GM20431 (cell line): ENCODE data around the gene DLK2.

Experiments used
- in situ Hi-C: fragments of 300-500 bp; cut with MseI, MboI; formaldehyde crosslinking; loops from one replicate; pipeline ENCODE4 v1.15.0; 2020; ENCODE audit warnings: low sequenced_read_pairs; ENCODE audit not compliant: unreplicated experiment

The DLK2 gene

DNA sequence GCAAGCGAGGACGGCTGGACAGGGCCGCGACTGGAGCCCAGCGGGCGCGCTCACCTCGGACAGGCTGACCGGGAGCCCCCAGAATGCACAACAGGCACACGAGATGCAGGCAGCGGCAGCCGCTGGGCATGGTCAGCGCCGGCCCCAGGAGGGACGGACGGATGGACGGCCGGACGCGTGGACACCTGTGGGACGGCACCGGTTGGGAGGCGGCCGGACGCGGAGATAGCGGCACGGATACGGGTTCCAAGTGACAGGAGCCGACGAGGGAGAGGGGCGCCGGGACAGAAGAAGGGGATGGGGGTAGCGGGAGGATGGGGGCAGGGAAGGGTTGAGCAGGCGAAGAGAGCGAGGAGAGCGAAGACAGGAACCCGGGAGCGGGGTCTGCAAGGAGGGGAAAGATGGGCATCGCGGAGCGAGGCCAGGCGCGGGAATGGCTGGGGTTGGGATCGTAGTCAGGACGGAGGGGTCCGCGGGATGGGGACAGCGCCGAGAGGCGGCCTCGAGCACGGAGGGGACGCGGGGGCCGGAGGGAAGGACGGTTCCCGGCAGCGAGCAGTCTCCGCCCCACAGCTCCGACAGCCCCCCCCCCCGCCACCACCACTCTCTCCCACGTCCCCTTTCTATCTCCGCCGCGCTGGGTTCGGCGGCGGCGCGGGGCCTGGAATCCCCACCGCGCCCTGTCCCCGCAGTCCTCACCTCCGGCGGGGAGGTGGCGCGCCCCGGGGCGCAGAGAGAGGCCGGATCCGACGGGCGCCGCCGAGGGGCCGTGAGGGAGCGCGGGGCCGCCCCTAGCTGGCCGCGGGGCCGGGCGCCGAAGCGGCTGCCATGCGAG is 435 bp downstream of the DLK2 start:
- in situ Hi-C loops, result no loop called here

DNA sequence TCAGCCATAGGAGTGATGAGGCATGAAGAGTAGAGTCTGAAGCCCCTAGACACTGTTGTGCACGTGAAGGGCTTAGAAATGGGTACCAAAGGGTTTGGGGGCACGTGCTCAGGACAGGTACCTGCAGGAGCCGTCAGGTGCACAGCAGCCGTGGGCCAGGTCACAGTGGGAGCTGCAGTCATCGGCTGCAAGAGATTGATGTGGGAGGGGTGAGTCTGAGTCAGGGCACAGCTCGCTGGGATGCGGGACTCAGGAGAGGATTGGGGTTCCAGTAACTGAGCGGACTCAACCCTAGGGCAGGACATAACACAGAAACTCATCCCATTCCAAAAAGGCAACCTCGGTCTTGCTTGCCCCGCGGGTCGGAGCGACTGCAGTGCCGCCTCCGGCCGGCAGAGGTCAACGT is 1.1 kb downstream of the DLK2 start:
- in situ Hi-C loops, result no loop called here

DNA sequence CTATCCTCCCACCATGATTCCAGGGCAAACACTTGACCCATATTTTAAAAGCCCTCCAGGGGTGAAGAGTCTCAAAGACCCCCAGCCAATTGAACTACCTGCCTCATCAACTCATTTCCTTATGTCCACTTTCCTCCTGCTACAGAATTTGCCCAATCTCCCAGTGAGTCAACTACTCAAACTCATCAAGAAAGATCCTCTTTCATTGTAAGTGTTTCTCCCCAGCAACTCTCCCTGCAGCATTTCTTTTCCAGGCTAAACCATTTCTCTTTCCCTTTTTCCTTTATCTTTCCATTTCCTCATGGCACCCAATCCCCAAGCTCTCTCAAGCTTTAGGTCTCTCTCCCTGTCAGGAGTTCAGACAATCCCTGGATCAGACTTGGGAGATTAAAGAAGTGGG is 1.5 kb downstream of the DLK2 start:
- in situ Hi-C loops, result no loop called here

DNA sequence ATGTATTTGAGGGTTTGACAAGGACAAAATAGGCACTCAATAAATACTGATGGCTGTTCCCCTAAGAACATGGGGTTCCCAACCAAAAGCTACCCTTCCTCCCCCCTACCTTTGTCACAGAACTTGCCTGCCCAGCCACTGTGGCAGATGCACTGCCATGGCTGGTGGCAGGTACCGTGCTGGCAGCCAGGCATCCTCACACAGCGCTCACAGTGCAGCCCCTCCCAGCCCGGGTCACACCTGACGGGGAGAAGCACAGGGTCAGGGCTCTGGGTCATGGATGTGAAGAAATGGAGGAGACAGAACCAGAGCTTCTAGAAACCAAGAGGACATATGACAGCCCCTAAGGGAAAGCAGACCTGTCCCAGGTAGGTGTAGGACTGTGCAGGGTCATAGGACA is 2.5 kb downstream of the DLK2 start:
- in situ Hi-C loops, result no loop called here

DNA sequence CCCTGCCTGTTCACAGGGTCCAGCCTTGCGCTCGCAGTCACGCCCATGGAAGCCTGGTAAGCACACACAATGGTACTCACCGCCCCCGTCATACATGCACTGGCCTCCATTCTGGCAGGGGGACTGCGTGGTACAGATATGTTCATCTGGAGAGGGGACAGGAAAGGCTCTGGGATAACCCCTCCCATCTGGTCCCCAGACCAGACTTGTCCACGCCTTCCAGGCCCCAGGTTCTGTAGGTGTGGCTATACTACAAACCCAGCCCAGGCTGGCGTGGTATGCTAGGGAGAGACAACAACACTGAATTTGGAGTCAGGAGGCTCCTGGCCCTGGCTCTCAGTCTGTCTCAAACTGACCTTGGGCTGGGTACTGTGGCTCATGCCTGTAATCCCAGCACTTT is 3.4 kb downstream of the DLK2 start:
- in situ Hi-C loops, result no loop called here

DNA sequence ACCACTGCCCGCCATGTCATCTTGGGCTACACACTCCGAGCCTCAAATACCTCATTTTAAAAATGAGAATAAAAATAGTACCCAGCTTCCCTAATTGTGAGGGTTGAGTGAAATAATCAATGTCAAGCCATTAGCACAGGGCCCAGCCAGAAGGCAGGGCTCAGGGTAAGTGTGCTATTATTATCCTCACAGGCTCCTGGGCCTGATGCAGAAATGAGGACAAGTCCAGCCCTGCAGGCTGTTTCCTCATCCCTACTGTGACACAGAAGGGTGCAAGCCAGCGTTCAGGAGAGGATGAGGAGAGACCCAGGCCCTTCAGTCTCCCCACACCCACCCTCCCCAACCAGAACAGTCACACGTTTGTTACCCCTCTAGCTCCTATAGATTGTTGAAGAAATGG is 4.0 kb downstream of the DLK2 start:
- in situ Hi-C loops, result no loop called here

DNA sequence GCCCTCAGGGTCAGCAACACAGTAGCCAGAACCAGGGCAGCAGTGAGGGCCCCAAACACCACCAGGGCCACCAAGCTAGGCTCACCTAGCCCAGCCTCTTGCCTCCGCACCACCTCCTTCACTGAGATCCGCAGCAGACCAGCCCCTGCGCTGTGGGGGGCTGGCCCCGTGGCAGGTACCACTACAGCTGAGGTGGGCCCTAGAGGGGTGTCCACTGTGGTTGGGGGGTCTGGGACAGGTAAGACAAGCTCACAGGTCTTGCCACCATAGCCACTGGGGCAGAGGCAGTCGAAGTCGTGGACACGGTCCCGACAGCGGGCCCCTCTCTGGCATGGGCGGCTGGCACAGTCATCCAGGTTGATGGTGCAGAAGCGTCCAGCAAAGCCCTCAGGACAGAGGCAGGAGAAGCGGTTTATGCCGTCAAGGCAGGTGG is 4.6 kb downstream of the DLK2 start:
- in situ Hi-C loops, result no loop called here

DNA sequence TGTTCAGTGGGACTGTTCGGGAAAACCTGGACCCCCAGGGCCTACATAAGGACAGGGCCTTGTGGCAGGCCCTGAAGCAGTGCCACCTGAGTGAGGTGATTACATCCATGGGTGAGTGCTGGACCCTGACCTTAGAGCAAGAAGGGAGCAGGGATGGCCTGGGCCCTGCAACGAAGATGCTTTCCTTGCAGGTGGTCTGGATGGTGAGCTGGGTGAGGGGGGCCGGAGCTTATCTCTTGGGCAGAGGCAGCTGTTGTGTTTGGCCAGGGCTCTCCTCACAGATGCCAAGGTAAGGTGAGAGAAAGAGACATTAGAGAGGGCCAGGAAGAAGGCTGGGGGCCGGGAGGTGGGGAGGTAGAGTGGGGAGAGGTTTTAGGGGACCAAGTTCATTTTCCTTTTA is 6.4 kb downstream of the DLK2 start:
- in situ Hi-C loops, result no loop called here

DNA sequence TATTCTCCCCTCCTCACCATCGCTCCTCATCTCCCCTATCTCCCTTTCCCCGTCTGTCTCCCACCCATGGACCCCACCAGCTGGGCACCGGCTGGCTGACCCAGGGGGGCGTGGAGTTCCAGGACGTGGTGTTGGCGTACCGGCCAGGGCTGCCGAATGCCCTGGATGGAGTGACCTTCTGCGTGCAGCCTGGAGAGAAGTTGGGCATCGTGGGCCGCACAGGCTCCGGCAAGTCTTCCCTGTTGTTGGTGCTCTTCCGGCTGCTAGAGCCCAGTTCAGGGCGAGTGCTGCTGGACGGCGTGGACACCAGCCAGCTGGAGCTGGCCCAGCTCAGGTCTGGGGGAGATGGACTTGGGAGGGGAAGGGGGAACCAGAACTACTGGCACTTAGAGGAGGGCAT is 7.7 kb downstream of the DLK2 start:
- in situ Hi-C loops, result no loop called here

DNA sequence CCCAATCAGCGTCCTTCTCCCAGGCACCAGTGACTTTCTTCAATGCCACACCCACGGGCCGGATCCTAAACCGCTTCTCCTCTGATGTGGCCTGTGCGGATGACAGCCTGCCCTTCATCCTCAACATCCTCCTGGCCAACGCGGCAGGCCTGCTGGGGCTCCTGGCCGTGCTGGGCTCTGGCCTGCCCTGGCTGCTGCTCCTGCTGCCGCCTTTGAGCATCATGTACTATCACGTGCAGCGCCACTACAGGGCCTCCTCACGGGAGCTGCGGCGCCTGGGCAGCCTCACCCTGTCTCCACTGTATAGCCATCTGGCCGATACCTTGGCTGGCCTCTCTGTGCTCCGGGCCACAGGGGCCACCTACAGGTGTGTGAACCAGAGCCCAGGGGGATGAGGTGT is 9.8 kb downstream of the DLK2 start:
- in situ Hi-C loops, result no loop called here

DNA sequence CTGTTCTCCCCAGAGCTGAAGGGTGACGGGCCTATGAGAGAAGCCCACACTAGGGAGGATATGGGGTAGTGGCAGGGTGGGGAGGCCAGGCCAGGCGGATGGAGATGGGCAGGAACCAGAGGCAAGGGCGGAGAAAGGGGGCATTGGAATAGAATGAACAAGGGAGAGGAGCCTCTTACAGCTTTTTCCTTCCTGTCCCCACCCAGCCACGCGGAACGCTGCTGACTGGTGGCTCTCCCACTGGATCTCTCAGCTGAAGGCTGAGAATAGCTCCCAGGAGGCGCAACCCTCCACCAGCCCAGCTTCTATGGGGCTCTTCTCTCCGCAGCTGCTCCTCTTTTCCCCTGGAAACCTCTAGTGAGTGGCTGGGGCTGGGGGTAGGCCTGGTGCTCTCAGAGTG is 10.8 kb downstream of the DLK2 start:
- in situ Hi-C loops, result no loop called here

DNA sequence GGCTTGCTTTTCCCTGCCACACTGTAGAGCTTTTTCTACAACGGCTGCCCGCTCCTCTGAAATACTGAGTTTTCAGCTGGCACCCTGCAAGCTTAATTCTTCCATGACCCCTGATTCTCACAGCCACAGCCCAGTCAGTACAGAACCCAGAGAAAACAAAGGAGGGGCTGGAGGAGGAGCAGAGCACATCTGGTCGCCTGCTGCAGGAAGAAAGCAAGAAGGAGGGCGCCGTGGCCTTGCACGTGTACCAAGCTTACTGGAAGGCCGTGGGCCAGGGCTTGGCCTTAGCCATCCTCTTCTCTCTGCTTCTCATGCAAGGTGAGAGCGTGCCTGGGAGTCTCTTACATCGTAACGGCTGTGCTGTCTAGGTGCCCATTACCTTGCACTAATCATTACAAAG is 11.3 kb downstream of the DLK2 start:
- in situ Hi-C loops, result no loop called here

DNA sequence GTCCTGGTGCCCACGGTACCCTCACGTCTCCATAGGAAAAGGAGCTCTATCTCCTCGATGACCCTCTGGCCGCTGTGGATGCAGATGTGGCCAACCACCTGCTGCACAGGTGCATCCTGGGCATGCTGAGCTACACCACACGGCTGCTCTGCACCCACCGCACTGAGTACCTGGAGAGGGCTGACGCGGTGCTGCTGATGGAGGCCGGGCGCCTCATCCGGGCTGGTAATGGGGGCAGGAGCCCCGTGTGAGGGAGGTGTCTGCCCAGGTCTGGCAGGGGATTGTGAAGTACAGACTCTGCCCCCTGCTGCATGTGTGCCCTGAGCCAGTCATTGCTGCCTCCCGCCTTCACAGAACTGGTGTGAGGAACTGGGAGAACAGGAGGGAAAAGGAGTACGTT is 12.4 kb downstream of the DLK2 start:
- in situ Hi-C loops, result no loop called here

DNA sequence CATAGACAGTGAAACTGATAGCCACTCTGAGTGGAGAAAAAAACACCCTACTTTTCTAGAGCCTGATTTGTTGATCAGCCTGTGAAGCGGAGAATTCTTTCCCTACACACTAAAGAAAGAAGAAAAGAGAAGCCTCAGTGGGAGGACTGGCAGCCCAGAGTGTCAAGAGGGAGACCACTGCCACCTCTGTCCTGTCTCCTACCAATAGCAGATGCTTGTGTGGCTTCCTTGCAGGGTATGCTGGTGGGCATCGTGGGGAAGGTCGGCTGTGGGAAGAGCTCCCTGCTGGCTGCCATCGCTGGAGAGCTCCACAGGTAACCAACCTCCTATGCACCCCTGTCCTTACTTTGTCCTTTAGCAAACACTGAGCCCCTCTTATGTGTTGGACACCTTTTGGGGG is 17.6 kb downstream of the DLK2 start:
- in situ Hi-C loops, result no loop called here

DNA sequence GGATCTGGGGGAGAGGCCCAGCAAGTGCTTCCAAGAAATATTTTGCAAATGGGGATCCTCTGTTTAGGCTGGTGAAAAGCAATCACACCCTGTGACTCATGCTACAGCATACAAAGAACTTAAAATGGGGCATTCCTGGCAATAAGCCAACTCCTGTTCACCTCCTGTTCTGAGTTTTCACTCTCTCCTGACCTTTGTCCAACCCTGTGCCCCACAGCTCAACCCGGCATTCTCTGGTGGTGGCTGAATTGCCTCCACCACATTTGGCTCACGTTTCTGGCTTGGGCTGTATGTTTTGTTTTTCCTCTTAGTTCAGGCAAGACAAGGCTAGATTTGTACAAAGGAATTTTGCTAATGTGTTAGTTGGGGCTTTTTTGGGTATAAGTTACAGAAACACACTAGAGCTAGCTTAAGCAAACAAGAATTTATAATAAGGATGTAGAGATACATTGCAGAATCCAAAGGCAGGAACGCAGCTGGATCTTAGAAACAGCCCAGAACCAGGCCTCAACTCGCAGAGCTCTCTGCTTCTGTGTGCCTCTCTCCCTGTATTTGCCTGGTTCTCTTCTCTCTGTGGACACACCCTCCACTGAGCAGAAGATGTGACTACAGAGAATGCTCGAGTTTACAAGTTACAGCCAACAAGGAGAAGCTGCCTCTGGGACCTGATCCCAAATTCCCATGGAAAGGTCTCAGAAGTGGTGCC is 18.6 kb downstream of the DLK2 start:
- in situ Hi-C loops, result no loop called here

DNA sequence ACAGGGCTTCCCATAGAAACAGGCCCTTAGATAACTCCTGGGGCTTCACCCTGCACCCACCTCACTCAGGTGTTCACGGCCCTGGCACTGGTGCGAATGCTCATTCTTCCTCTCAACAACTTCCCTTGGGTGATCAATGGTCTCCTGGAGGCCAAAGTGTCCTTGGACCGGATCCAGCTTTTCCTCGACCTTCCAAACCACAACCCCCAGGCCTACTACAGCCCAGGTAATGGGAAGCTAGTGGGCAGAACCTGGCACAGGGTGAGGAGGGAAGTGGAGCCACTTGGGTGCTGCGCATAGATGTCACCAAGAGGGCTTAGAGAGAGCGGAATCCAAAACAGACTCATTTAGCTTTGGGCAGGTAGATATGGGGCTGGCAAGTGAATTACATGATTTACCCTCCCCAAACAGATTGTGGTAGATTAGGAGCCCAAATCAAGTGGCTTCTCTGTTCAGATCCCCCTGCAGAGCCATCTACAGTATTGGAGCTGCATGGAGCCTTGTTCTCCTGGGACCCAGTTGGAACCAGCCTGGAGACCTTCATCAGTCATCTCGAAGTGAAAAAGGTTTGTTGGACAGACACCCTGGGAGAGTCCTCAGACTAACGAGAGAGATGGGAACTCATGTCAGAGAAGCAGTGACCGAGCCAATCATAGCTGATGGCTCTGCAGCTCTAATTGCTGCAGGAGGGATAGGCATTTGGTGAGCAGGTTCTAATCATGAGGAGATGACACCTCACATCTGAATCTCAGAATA is 19.5 kb downstream of the DLK2 start:
- in situ Hi-C loops, result no loop called here

DNA sequence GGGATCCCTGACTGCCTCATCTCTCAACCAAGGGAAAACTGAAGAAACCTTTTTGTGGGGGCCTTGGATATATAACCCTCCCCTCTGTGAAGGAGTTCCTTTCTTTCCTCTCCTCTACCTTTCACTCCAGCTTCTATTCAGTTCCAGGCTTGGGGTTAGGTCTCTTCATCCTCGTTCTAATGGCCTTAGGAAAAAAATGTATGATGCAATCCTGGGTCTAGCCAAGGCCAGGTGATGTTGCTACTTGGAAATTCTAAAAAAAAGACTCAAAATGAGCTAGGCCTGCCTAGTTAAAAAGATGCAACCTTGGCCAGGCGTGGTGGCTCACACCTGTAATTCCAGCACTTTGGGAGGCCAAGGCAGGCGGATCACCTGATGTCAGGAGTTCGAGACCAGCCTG is 20.4 kb downstream of the DLK2 start:
- in situ Hi-C loops, result no loop called here

DNA sequence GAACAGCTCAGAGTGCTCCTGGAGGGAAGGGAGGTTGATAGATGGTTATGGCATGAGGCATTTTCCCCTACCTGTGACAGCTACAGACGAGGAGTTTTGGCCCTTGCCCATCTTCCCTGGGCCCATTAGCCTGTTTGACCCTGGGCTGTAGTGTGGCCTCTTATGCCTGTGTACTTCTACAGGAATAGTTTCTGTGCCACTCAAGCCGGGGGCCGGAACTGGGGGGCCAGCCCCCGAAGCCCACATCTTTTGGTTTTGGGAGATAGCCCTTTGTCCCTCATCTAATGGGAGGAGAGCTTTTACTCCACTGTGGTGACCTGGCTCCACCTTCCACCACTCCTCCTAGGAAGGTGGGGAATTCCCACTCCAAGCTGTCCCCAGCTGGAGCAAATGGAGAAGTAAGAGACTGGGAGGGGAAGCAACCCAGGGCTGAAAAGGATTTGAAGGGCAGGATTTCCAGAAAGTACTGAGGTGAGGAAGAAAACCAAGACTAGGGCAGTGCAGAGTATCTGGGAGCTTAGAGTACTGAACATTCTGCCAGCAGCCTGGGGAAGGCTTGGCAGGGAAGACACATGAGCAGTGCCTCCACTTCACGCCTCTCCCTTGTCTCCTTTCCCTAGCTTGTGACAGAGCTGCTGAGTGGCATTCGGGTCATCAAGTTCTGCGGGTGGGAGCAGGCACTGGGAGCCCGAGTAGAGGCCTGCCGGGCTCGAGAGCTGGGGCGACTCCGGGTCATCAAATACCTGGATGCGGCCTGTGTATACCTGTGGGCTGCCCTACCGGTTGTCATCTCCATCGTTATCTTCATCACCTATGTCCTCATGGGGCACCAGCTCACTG is 21.1 kb downstream of the DLK2 start:
- in situ Hi-C loops, result no loop called here

DNA sequence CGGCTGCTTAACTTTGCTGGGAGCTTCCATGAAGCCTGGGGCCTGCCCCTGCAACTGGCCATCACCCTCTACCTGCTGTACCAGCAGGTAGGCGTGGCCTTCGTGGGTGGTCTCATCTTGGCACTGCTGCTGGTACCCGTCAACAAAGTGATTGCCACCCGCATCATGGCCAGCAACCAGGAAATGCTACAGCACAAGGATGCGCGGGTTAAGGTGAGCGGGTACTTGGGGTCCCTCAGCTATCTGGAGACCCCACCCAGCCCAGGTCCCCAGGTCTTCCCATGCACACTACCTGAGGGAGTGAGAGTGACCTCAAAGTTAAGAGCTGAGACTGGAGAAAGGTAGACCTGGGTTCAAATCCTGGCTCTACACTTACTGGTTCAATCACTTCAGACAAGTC is 22.2 kb downstream of the DLK2 start:
- in situ Hi-C loops, result no loop called here
